GM18861 (cell line): ENCODE measurements around the gene TF.

ENCODE experiments used
- ATAC-seq: cut with Tn5 transposase; IDR thresholded peaks from one replicate; pipeline ENCODE4 v1.9.1; 2021; ENCODE audit not compliant: unreplicated experiment

TF gene

GRCh38 chr3:133746712-133747066, 496 bp downstream of the TF start:
- no peak for ATAC-seq

- no peak for ATAC-seq
Observed at GRCh38 chr3:133747373-133747772, 1.2 kb downstream of the TF start.

- ATAC-seq, result no peak
Observed at GRCh38 chr3:133747907-133748639, 1.9 kb downstream of the TF start.

DNA sequence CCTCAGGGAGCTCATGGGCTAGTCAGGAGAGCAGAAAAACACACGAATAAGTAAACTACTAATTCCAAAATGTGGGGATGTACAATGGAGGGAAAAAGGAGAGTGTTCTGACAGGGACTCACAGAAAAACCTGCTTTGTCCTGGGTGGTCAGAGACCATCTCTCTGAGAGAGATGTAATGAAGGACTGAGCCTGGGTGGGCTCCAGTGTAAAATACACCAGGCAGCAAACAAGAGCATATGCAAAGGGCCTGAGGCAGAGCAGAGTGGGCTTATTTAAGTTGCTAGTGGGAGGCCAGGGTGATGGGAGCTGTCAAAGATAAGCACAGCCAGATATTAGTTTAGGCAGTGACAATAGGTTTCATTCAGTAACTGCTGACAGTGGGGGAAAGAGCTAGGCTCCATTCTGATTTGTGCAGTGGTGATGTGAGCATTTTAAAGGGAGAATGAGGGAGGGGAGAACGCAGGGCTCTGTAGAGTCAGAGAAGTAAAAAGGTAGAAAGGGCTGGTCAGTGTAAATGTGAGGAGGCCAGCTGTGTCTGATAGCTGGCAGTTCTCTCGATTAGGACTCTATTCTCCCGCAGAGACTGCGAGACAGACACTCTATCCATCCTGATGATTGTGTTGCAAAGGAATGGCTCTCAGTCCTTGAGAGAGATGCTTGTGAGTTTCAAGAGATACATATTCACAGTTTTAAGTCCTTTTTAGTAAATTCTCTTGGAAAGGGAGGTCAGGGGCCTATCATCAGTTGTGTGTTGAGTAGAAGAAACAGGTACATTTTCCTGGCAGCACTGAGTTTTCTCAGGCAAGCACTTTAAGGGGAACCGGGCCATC, 3.5 kb downstream of the TF start:
- no peak for ATAC-seq

DNA sequence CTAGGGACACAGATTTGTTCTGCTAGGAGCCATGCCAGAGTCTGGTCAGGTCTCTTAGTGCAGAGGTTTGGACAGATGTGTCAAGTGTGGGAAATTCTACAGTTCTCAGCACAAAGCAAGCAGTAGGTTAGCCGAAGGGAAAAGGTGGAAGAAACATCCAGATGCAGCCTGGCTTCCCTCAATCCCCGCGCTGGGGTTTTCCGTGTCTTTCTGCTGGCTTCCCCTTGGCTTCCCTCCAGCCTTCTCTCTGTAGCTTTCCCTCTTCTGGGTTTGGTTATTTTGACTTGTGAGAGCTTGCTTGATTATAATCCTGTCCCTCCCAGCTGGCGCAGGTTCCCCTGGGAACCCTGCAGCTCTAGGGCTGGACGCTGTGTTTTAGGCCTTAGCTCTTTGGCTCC, 4.1 kb downstream of the TF start:
- ATAC-seq, result no peak

- ATAC-seq, result no peak
Observed at GRCh38 chr3:133753107-133753778, 7.0 kb downstream of the TF start.

GRCh38 chr3:133753779-133754164, 7.6 kb downstream of the TF start:
- ATAC-seq, result no peak

GRCh38 chr3:133754455-133754854, 8.3 kb downstream of the TF start:
- no peak for ATAC-seq

- no peak for ATAC-seq
Observed at GRCh38 chr3:133754973-133755828, 9.0 kb downstream of the TF start.

DNA sequence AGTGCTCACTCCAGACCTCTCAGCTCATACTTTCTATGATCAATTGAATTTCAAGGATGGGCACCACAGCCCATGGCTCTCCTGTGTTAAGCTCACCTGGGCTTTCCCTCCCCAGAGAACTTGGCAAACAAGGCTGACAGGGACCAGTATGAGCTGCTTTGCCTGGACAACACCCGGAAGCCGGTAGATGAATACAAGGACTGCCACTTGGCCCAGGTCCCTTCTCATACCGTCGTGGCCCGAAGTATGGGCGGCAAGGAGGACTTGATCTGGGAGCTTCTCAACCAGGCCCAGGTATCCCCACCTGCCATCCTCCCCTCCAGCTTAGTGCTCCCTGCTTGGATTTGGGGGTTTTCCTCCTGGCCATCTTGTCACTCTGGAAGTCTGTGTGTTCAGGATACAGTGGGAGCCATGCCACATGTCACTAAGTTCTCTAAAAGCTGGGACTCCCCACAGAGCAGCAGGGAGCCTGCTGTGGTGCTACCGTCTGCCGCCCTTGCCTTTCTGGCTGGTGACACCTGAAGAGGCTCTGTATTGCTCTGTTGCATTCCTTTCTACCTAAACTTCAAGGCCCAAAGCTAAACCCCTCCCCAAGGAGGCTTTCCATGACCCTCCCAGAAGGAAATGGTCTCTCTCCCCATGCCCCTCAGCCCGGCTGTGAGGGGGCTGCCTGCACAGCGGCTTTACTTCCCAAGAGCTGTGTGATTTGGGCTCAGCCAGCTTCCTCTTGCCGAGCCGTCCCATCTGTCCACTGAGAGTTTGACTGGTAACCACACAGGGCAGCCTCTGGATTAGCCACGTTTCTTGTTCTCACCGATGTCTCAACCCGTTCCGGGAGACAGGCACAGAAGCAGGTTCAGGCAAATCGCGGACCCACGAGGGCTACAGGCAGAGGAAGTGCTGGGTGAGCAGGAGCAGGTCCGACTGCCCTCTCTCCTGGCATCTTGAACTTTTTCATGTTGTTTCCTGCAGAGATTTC, 10.8 kb downstream of the TF start:
- no peak for ATAC-seq

- no peak for ATAC-seq
Observed at GRCh38 chr3:133757701-133758567, 11.7 kb downstream of the TF start.

DNA sequence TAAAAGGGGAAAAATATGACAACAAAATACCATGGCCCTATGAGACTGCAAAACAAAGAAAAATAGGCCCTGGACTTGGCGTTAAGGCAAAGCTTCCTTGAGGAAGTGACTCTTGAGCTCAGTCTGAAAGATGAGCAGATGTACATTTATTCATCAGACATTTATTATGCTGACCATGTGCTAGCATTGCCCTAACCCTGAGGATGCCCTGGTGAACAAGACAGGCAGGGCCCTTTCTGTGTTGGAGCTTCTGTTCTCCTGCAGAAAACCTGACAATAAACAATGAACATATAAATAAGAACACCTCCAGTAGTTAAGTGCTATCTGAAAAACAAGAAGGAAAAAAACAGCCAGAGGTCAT, 12.4 kb downstream of the TF start:
- no peak for ATAC-seq

DNA sequence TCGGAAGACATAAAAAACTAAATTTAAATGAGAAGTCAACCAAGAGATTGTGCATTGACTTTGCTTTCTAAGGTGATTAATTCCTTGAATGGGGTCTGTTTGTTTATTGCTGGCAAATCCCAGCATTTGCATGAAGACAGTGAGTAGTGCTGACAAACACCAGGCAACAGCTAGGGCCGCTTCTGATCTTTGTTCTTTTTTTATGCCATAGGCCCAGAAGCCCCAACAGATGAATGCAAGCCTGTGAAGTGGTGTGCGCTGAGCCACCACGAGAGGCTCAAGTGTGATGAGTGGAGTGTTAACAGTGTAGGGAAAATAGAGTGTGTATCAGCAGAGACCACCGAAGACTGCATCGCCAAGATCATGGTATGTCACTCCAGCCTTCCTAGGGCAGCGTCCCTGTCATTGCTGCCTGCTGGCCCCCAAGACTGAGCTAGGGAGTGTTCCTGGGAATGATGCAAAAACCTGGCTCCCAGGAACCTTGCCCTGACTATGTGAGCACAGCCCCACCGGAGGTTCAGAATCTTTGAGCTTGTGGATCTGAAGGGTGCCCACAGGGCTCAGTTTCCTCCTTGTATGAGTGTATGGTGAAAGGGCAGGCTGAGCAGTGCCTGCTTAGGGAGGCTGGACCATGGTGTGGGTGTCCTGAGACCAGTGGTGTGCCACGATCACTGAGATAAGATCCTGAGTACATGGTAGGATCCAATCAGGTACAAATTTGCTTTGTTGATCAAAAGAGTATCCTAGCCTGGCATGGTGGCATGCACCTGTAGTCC, 13.0 kb downstream of the TF start:
- ATAC-seq, result no peak

GRCh38 chr3:133759740-133760305, 13.6 kb downstream of the TF start:
- ATAC-seq, result no peak

GRCh38 chr3:133760916-133761315, 14.7 kb downstream of the TF start:
- ATAC-seq, result no peak

DNA sequence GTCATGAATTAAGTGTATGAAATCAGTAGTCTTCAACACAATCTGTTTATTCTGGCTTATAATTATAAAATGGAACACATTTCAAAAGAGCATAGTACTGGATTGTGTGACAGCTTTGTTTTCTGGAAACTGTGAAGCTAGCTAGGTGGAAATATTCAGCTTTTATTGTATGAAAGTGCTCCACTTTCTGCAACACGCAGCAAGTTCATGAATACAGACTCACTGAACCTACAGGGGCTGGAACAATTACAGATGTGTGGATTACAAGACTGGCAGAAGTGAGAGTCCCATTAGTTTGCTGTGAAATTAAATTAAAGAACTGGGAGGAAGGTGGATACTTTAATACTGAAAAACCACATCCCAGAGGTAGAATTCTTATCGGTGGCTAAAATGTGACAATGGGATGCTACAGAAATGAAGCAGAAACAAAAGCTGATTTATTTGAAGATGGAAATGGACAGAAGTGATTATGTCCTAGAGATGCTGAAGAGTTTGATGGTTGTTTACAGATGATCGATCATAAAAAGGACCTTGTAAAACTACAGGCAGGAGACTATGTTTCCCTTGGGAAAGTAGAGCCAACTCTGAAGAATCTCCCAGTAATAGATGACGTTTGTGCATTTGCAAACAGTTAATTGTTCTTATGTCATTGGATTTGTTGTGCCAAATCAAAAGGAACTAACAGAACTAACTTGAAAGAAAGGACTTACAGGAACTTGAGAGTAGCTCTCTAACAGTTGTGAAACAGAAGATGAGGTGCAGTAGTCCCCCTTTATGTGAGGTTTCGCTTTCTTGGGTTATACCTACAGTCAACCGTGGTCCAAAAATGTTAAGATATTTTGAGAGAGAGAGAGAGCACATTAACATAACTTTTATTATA, 15.7 kb downstream of the TF start:
- ATAC-seq, result no peak

- no peak for ATAC-seq
Observed at GRCh38 chr3:133762539-133762938, 16.3 kb downstream of the TF start.
